Tibial nerve (tissue), 4 donors: ENCODE measurements around the gene RNF125. TPM values are rescaled to one million over a fixed set of nuclear protein-coding genes. Genes with fewer than 3 reads are reported as not detected.

Experiments used
- DNase-seq, 2 donors: peaks; one replicate each; pipeline ENCODE4 v3.0.0-alpha.2; 2019; ENCODE audit warnings: low spot score in 2 of 2
- H3K27ac ChIP-seq, 4 donors: fragments of 200-600 bp; sonication (generic) in 3 of 4; one replicate each; pipeline ENCODE4 v1.5.1; 2017 to 2019; ENCODE audit warnings: mild to moderate bottlenecking in 1 of 4
- H3K27me3 ChIP-seq, 2 donors: fragments of 200-600 bp; sonication (generic) in 1 of 2; one replicate each; pipeline versions ENCODE4 v1.5.1 to v1.6.0; 2017 to 2019
- H3K36me3 ChIP-seq, 3 donors: fragments of 200-600 bp; sonication (generic); one replicate each; pipeline ENCODE4 v1.5.1; 2018 to 2019
- H3K4me1 ChIP-seq, 4 donors: fragments of 200-600 bp; sonication (generic) in 3 of 4; one replicate each; pipeline ENCODE4 v1.5.1; 2017 to 2019
- H3K4me3 ChIP-seq, 4 donors: fragments of 200-600 bp; sonication (generic) in 3 of 4; one replicate each; pipeline ENCODE4 v1.5.1; 2017 to 2019; ENCODE audit warnings: mild to moderate bottlenecking in 1 of 4, moderate library complexity in 1 of 4
- H3K9me3 ChIP-seq, 4 donors: fragments of 200-600 bp; sonication (generic) in 3 of 4; one replicate each; pipeline ENCODE4 v1.5.1; 2017 to 2019
- CTCF ChIP-seq, 5 experiments: fragments of 200-600 bp in 3 of 5; fragments of 450-650 bp in 2 of 5; sonication (generic) in 3 of 5; IDR thresholded peaks; one replicate each; pipeline ENCODE4 v1.5.1; 2016 to 2019; ENCODE audit warnings: antibody characterized with exemption in 5 of 5, mild to moderate bottlenecking in 3 of 5, moderate library complexity in 2 of 5
- EP300 ChIP-seq, 2 donors: sonication (generic); formaldehyde crosslinking; IDR thresholded peaks; one replicate each; pipeline ENCODE4 v1.6.1; 2017; ENCODE audit warnings: antibody characterized with exemption in 2 of 2, mild to moderate bottlenecking in 1 of 2
- POLR2A ChIP-seq, 2 donors: fragments of 450-650 bp; IDR thresholded peaks; one replicate each; pipeline ENCODE4 v1.6.1; 2017; ENCODE audit warnings: antibody characterized with exemption in 2 of 2, mild to moderate bottlenecking in 2 of 2, moderate library complexity in 2 of 2
- WGBS, 2 donors: methylation state at CpG; one replicate each; pipeline ENCODE4 v1.1.5; 2018; 5-methylcytosine and 5-hydroxymethylcytosine counted together
- total RNA-seq, 4 donors: library from RNA; depleted of rRNA; stranded (reverse); fragments of >200 nt; gene quantifications; one replicate each; pipeline ENCODE4 v1.1.0, GENCODE V29; 2016

The RNF125 gene
- total RNA-seq, 4 donors from 2014 or later = 6.9 to 12.0 (median 7.2) TPM

DNA sequence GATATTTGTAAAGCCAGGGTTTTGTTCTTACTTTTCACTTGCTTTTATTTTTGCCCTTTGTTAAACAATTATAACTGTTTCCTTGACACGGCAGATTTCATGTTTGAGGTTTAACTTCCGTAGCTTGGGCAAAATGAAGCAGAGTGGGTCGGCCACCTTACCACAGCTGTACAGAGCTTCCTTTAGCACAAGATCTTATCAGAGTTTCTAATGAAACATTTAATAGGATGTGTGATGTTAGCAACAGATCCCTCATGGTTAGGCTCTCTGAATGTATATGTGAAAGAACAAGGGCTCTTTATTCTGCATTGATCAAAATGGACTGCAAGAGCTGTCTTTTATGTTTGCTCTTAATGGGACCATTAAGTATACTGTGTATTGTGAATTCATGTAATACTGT is 22.3 kb downstream of the RNF125 start:
- Histone ChIP-seq H3K36me3 (peaks cover 0 to 30% (median 0%) of the 10 kb centered on the region in 3 donors), H3K4me1 (peaks cover 0 to 6% (median 0%) of the 10 kb centered on the region in 4 donors), H3K27me3 (no peaks in the 10 kb centered on the region), H3K9me3 (no peaks in the 10 kb centered on the region), H3K27ac (no peak overlapping the region), H3K4me3 (no peak overlapping the region)
- TF ChIP-seq CTCF (IDR thresholded peaks at IDR 0.05) = no peak
- TF ChIP-seq EP300 (IDR thresholded peaks at IDR 0.05) = no peak
- TF ChIP-seq POLR2A (IDR thresholded peaks at IDR 0.05) = no peak
- WGBS, 2 donors = 33 to 58% methylated on average over 3 of the region's 3 CpGs
- DNase-seq = no peak

DNA sequence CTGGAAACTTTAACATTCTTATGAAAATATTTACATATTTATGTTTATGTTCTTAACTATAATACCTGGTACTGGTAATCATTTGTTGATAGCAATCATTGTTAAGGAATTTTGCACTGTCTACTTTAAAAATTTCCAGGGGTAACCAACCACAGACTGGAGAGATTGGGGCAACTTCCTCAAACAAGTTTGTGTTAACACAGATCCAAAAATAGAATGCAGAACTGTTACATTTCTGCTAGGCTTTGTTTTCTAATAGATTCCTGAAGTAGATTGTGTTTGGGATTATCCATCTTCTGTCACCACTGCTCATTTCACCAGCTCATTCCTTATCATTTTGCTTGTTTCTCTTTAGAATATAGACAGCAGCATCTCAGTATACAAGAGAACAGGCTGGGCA is 23.7 kb downstream of the RNF125 start:
- Histone ChIP-seq H3K27me3 (no peaks in the 10 kb centered on the region), H3K9me3 (no peaks in the 10 kb centered on the region), H3K4me3 (no peak overlapping the region), H3K4me1 (peaks cover 0 to 6% (median 0%) of the 10 kb centered on the region in 4 donors), H3K27ac (no peak overlapping the region), H3K36me3 (peaks cover 0 to 37% (median 0%) of the 10 kb centered on the region in 3 donors)
- TF ChIP-seq CTCF (IDR thresholded peaks at IDR 0.05) (no peak), POLR2A (IDR thresholded peaks at IDR 0.05) (no peak), EP300 (IDR thresholded peaks at IDR 0.05) (no peak)
- no peak for DNase-seq

DNA sequence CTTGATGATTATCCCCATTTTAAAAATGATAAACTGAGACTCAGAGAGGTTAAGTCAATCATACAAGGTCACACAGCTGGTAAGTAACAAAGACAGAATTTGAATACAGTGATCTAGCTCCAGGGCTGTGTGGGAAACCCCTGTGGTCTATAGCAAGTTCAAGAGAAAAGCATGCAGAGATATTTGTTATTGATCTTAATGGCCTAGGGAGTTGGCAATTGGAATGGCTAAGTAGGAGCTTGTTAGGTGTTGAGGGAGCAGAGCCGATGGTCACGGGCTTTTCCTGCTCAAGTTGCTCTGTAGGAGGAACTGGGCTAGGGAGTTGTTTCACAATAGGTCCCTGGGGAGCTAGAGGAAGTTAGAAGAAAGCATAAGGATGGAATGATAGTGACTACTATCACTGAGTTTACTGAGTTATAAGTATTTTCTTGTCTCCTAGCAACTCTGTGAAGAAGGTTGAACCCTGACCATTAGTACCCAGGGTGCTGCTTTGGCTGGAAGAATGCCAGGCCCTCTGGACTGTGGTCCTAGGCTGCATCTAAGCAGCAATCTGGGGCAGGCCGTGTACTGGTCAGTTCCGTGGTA is 30.0 kb downstream of the RNF125 start:
- TF ChIP-seq CTCF (IDR thresholded peaks at IDR 0.05) (no peak), POLR2A (IDR thresholded peaks at IDR 0.05) (no peak), EP300 (IDR thresholded peaks at IDR 0.05) (peak in 1 of 2 donors; percentile 66)
- Histone ChIP-seq H3K36me3 (peaks cover 0 to 21% (median 0%) of the 10 kb centered on the region in 3 donors), H3K4me3 (no peak overlapping the region), H3K27me3 (no peaks in the 10 kb centered on the region), H3K9me3 (no peaks in the 10 kb centered on the region), H3K27ac (peak overlapping the region in 2 of 4 donors; percentile 54 to 68), H3K4me1 (peaks cover 0 to 18% (median 9%) of the 10 kb centered on the region in 4 donors)
- 53 to 70% methylated on average over 4 of the region's 4 CpGs for WGBS, 2 donors
- DNase-seq = peak; percentile 23 to 70

DNA sequence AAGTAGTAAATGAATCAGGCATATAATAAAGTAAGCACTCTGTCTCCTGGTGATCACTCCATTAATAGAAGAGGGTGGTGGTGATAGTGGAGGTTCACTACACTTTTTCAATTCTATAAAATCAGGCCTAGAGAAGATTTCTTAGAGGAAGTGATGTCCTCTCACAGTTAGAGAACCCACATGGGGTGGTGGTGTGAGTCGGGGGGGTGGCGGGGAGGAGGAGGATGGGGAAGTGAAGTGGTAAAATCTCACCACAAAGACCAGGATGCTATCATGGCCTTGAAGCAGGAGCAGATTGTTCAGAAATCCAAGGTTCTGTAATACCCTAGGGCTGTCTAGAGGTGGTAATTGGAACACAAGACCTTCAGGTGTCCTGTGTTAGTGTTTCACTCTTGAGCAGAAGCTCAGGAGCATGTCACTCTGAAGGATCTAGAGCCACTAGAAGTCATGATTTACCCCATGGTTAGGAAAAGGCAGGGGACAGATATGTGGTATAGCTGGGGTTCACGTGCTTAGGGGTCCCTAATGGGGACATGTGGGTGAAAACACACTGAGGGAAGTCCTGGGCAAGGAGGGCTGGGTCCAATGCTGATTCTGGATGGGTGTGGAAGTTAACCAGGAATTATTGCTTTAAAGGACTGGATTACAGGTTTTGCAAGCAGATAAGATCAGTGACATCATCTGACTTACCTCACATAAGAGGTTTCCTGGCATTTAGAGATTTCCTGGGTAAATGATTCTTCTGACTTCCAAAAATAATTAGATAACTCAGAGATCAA is 31.0 kb downstream of the RNF125 start:
- peak in 1 of 2 donors; percentile 38 for DNase-seq
- Histone ChIP-seq H3K27me3 (no peaks in the 10 kb centered on the region), H3K36me3 (peaks cover 0 to 19% (median 0%) of the 10 kb centered on the region in 3 donors), H3K4me3 (no peak overlapping the region), H3K27ac (peak overlapping the region in 2 of 4 donors; percentile 54 to 68), H3K9me3 (no peaks in the 10 kb centered on the region), H3K4me1 (peaks cover 0 to 18% (median 9%) of the 10 kb centered on the region in 4 donors)
- 74 to 85% methylated on average over 3 of the region's 3 CpGs for WGBS, 2 donors
- TF ChIP-seq CTCF (IDR thresholded peaks at IDR 0.05) = no peak
- TF ChIP-seq POLR2A (IDR thresholded peaks at IDR 0.05) = no peak
- no peak for TF ChIP-seq EP300 (IDR thresholded peaks at IDR 0.05)
